ENCODE data around the gene NPR2.

NPR2 gene

GRCh38 chr9:35791297-35791921 lies at the start of gene NPR2:
TSS of gene NPR2 (plus strand) at chr9:35791591. CDS start at chr9:35792409, 818 bp downstream.
- DNase-seq, result no peak

GRCh38 chr9:35741740-35742139 lies 49.7 kb upstream of the NPR2 start:
- no peak for DNase-seq

GRCh38 chr9:35743452-35743851 lies 47.9 kb upstream of the NPR2 start:
- DNase-seq, result no peak

GRCh38 chr9:35743880-35744518 lies 47.4 kb upstream of the NPR2 start:
- no peak for DNase-seq

- peak; percentile 52 for DNase-seq
Measured at GRCh38 chr9:35745569-35745968, 45.8 kb upstream of the NPR2 start.

- DNase-seq, result no peak
Measured at GRCh38 chr9:35746583-35746982, 44.8 kb upstream of the NPR2 start.

GRCh38 chr9:35748242-35748857 lies 43.0 kb upstream of the NPR2 start:
- no peak for DNase-seq

GRCh38 chr9:35748858-35749514 lies 42.4 kb upstream of the NPR2 start, which contains the start of the genes GBA2 and RGP1:
TSS of gene GBA2 (minus strand) at chr9:35749228. CDS start at chr9:35748704, 524 bp downstream.
TSS of gene RGP1 (plus strand) at chr9:35749287. CDS start at chr9:35749756, 469 bp downstream.
- peak; percentile 48 for DNase-seq

- peak; percentile 16 for DNase-seq
Measured at GRCh38 chr9:35749515-35750255, 41.7 kb upstream of the NPR2 start.

- no peak for DNase-seq
Measured at GRCh38 chr9:35750256-35750531, 41.2 kb upstream of the NPR2 start.

- DNase-seq, result no peak
Measured at GRCh38 chr9:35753466-35753865, 37.9 kb upstream of the NPR2 start.

GRCh38 chr9:35754264-35754663 lies 37.1 kb upstream of the NPR2 start, which contains the start of gene MSMP:
TSS of gene MSMP (minus strand) at chr9:35754276. CDS start at chr9:35754129, 147 bp downstream.
- no peak for DNase-seq

GRCh38 chr9:35755071-35755470 lies 36.3 kb upstream of the NPR2 start:
- DNase-seq, result no peak

- DNase-seq, result peak; percentile 57
Measured at GRCh38 chr9:35756275-35757225, 34.8 kb upstream of the NPR2 start.

GRCh38 chr9:35757226-35757891 lies 34.0 kb upstream of the NPR2 start:
- DNase-seq, result peak; percentile 72

GRCh38 chr9:35757892-35758275 lies 33.5 kb upstream of the NPR2 start:
- DNase-seq, result no peak

- DNase-seq, result no peak
Measured at GRCh38 chr9:35758475-35759050, 32.8 kb upstream of the NPR2 start.

GRCh38 chr9:35759795-35760194 lies 31.6 kb upstream of the NPR2 start:
- no peak for DNase-seq

GRCh38 chr9:35760651-35761050 lies 30.7 kb upstream of the NPR2 start:
- no peak for DNase-seq

- DNase-seq, result no peak
Measured at GRCh38 chr9:35763181-35763580, 28.2 kb upstream of the NPR2 start.

GRCh38 chr9:35763803-35764202 lies 27.6 kb upstream of the NPR2 start:
- no peak for DNase-seq
